Measurements from ENCODE around the gene DNAJB8.

DNAJB8 gene

DNA sequence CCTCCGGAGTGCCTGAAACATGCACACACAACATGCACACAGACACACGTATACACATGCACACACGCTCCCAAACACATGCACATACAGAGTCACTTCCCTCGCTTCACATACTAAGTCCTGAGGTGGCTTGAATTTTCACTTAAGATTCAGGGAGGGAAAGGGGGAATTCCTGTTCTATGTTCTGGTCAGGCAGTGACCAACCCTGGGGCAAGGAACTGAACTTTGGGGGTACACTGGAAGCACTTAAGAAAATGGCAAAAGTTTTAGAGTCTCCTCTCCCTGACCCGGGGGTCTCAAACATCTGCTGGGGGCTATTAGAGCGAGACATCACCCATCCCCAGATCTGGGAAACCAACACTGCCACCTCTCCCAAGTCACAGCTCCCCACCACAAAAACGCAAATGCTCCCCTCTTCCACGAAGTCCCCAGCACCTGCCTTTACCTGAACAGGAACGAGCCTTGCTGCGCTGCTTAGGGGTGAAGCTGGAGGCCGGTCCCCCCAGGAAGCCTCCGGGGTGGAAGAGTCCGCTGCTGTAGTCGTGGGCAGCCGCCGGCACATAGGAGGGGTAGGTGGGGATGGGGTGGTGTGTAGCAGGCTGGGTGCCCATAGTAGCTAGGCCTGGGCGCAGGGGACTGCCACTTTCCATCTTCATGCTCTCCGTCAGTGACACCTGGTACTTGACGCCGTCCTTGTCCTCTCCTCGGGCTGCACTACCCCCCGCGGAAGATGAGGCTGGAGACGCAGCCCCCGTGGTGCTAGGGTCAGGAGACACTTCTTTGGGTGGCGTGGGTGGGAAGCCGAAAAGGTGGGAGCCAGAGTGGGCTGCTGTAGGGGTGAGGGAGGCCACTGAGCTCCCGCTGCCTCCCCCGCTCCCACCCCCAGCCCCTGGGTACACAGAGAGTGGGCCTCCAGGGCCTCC is 18.9 kb upstream of the DNAJB8 start:
- DNase-seq (ENCODE audit: extremely low spot score), result no peak
- POLR2A ChIA-PET, result no interaction called here
- TF ChIP-seq CTCF (IDR thresholded peaks at IDR 0.05; ENCODE audit: control extremely low read depth, extremely low read depth, low read depth, missing control alignments), result no peak
- CTCF ChIA-PET, result interaction anchor here (0.9 to 1.4 kb wide), 4 partner anchors 11 to 390 kb away, joined by 3 to 5 read pairs (median 4); no protein-coding TSS in a partner anchor

DNA sequence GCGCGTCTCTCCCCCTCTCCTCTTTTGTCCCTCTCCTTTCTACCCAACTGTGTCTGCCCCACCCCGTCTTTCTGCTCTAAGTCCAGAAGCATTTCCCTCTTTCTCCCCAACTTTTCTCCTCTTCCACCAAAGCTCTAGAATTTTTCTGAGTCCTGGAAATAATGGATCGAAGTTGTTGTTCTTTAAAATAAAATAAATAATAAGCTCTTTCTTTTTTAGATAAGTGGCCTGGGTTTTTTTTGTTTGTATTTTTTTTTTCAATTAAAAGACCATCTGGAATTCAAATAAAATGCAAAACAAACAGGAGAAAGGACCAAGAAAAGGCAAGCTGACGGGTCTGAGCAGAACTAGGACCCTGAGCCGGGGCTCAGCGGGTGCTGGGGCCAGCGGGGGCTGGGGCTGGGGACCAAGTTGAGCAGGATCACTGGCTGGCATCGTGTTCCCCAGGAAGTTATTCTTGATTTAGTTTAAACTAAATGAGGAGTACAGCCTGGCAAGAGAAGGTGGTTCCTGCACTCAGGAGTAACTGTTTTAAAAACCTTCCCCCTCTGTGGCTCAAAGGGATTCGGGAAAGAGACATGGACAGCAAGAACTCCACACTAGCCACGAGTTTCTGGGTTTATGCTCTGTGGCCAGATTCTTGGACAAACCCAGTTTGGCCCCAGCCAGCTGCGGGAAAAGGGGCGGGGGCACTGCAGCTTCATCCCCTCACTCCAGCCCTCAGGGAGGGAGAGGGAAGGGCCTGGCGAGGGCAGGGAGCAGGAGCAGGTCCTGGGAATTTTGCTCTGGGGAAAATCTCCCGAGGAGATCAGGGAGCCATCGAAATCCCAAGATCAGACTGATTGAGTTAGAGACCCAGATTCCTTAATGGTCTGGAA is 18.0 kb upstream of the DNAJB8 start:
- ChIA-PET POLR2A (no interaction called here), CTCF (interaction anchor here (1.4 kb wide), 1 partner anchor 389 kb away, joined by 3 read pairs; no protein-coding TSS in a partner anchor)
- TF ChIP-seq CTCF (IDR thresholded peaks at IDR 0.05; ENCODE audit: control extremely low read depth, extremely low read depth, low read depth, missing control alignments), result no peak
- DNase-seq (ENCODE audit: extremely low spot score), result no peak

DNA sequence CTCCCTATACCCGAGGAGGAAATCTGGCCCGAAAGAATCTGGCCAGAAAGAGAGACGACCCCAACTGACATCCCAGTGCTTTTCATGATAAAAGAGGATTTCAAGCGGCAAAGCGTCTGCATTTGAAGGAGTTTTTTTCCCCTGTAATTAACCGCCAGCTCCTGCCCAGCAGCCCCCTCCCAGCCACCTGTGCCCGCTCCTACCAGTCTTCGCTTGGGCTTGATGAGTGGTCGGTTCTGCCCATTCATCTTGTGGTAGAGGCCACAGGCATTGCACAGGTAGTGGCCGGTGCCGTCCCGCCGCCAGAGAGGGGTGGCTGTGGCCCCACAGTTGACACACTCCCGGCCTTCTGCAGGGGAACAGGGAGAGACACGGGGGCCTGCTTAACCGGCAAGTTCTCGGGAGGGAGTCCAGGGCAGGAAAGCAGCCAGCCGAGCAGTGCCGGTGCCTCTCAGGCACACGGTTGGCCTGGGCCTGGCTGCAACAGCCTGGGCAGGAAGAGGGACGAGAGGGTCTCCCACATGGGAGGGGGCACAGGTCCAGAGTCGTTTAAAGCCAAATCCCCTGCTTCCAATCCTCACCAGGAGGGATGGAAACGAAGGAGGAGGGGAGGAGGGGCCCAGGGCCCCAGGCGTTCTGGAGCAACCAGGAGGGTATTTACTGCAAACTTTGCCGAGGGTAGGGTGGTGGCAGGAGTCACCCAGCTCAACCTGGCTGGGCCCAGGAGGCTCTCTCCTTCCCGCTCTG is 17.1 kb upstream of the DNAJB8 start:
- no peak for TF ChIP-seq CTCF (IDR thresholded peaks at IDR 0.05; ENCODE audit: control extremely low read depth, extremely low read depth, low read depth, missing control alignments)
- ChIA-PET CTCF (interaction anchor here (0.8 to 1.9 kb wide), 2 partner anchors 15 to 125 kb away, joined by 3 to 5 read pairs; no protein-coding TSS in a partner anchor), POLR2A (no interaction called here)
- no peak for DNase-seq (ENCODE audit: extremely low spot score)

DNA sequence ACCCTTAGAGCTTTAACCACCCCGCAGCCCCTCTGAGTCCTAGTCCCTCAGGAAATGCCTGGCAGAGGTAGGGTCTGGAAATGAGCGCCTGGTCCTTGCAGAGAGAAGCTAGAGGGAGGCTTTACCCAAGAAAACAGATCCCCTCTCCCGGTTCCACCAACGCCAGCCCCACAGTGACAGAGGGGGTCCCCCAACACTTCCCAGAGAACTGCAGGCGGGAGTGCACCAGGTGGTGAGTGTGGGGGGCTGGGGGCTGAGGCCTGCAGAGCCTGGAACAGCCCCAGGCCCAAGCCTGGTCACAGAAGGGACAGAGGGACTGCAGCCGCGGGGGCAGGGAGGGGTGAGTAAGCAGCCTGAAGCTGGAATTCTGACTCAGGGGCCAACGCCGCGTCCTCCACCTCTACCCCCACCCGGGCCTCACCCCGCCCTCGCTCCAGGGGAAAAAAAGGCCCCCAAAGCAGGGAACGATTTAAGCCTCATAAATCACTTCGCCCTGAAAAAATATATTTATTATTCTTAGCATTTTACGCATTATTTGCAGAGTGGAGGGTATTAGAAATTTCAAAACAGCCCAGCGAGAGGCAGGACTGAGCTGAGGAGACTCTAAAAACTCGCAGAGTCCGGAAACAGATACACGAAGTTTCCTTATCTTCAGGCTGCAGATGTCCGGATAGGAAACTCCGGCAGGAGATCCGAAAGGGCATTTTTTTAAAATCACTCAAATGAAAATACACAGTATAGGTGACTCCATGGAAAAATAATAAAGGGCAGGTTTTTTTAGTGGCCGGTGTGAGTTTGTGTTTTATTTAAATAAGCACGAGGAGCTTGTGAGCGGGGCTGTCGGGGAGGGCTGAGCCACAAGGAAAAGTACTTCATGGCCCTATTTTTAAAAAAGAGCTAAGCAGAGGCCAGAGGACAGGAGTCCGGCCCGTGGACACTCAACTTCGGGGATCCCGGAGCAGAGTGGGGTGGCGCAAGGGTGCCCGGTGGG is 16.3 kb upstream of the DNAJB8 start:
- DNase-seq (ENCODE audit: extremely low spot score), result no peak
- TF ChIP-seq CTCF (IDR thresholded peaks at IDR 0.05; ENCODE audit: control extremely low read depth, extremely low read depth, low read depth, missing control alignments), result no peak
- ChIA-PET CTCF (interaction anchor here (0.7 to 1.9 kb wide), 5 partner anchors 16 to 388 kb away, joined by 3 to 5 read pairs (median 3); no protein-coding TSS in a partner anchor), POLR2A (interaction anchor here (0.6 kb wide), 1 partner anchor 892 kb away, joined by 4 read pairs; the partner anchor contains the start of gene TPRA1)

- no peak for DNase-seq (ENCODE audit: extremely low spot score)
- CTCF ChIA-PET, result interaction anchor here (1.1 to 1.9 kb wide), 3 partner anchors 8 to 127 kb away, joined by 3 to 5 read pairs (median 3); no protein-coding TSS in a partner anchor
- no peak for TF ChIP-seq CTCF (IDR thresholded peaks at IDR 0.05; ENCODE audit: control extremely low read depth, extremely low read depth, low read depth, missing control alignments)
- POLR2A ChIA-PET, result interaction anchor here (0.6 kb wide), 1 partner anchor 891 kb away, joined by 4 read pairs; the partner anchor contains the start of gene TPRA1
Observed at GRCh38 chr3:128482175-128482574, 15.5 kb upstream of the DNAJB8 start.
